GM12878 (cell line): Measurements from ENCODE around the gene PUS7L. TPM values are rescaled to one million over a fixed set of nuclear protein-coding genes. Genes with fewer than 3 reads are reported as not detected.
"Not testable (repeated sequence)": the region's sequence is repeated elsewhere in the genome, so short reads cannot be mapped to it uniquely, and the experiment has no call there.

ENCODE experiments used
- ATAC-seq: fragments of 200-7000 bp; cut with Tn5 transposase; 3 replicates; pipeline ENCODE4 v1.9.1; 2020; ENCODE audit warnings: mild to moderate bottlenecking, moderate library complexity
- BruUV-seq: library from RNA; stranded (reverse); fragments of 400-500 nt; replicated peaks from 2 replicates; lab custom pipeline; 2021; lab: Mats Ljungman, UMichigan
- CTCF ChIA-PET: fragments of 300-600 bp; sonication (Branson Sonifier 250); formaldehyde crosslinking; extraction: SDS; loops from one replicate; lab custom pipeline; 2021; ENCODE audit warnings: inconsistent platforms; lab: Yijun Ruan, JAX
- POLR2A ChIA-PET: fragments of 350-600 bp; formaldehyde crosslinking; extraction: SDS; loops from one replicate; lab custom pipeline; 2021; ENCODE audit warnings: inconsistent platforms; lab: Charles Lee
- RAD21 ChIA-PET: fragments of 300-600 bp; sonication (Branson Sonifier 250); formaldehyde crosslinking; loops from one replicate; lab custom pipeline; 2023; ENCODE audit warnings: antibody characterized with exemption; ENCODE audit not compliant: unreplicated experiment; lab: Charles Lee
- SMC1A ChIA-PET: fragments of 300-600 bp; sonication (Branson Sonifier 250); formaldehyde crosslinking; loops from one replicate; lab custom pipeline; 2023; ENCODE audit not compliant: unreplicated experiment, uncharacterized antibody; lab: Charles Lee
- DNase-seq: peaks from one replicate; pipeline ENCODE4 v3.0.0-alpha.2; 2011; ENCODE audit warnings: low read depth, low spot score
- FAIRE-seq: peaks from 3 replicates; lab custom pipeline; 2011; peaks lifted over from hg19 to GRCh38; lab: Jason Lieb, UNC
- H2AFZ ChIP-seq: 2 replicates; pipeline ENCODE4 v1.6.0; 2011; ENCODE audit warnings: low read depth, low read length, control low read depth; ENCODE audit not compliant: control insufficient read depth
- H3K27ac ChIP-seq: 2 replicates; pipeline ENCODE4 v1.5.1; 2011; ENCODE audit warnings: control low read depth; ENCODE audit not compliant: control insufficient read depth, insufficient read depth
- H3K27me3 ChIP-seq, 2 experiments: replicated peaks in 1 of 2; 2 replicates each; pipeline versions ENCODE4 v1.6.0 to v1.6.1; 2011; ENCODE audit warnings: low read length in 1 of 2; ENCODE audit not compliant: control insufficient read depth in 2 of 2, insufficient read depth in 2 of 2
- H3K36me3 ChIP-seq, 2 experiments: 2 replicates each; pipeline ENCODE4 v1.5.1; 2011; ENCODE audit warnings: low read length in 1 of 2; ENCODE audit not compliant: control insufficient read depth in 2 of 2, insufficient read depth in 2 of 2
- H3K4me1 ChIP-seq: 2 replicates; pipeline ENCODE4 v1.6.1; 2011; ENCODE audit warnings: mild to moderate bottlenecking, low read length, moderate library complexity, mixed read lengths; ENCODE audit not compliant: control insufficient read depth, insufficient read depth
- H3K4me2 ChIP-seq: 2 replicates; pipeline ENCODE4 v1.6.0; 2011; ENCODE audit warnings: control low read depth; ENCODE audit not compliant: control insufficient read depth, insufficient read depth
- H3K4me3 ChIP-seq: fragments of 200-600 bp; sonication (generic); 2 replicates; pipeline ENCODE4 v1.5.1; 2016
- H3K79me2 ChIP-seq: 2 replicates; pipeline ENCODE4 v1.6.0; 2011; ENCODE audit warnings: low read length; ENCODE audit not compliant: control insufficient read depth, insufficient read depth
- H3K9ac ChIP-seq: 2 replicates; pipeline ENCODE4 v1.8.0; 2011; ENCODE audit warnings: low read length, control low read depth, mixed read lengths; ENCODE audit not compliant: control insufficient read depth, insufficient read depth
- H3K9me3 ChIP-seq: replicated peaks from 3 replicates; pipeline ENCODE4 v1.5.1; 2011; ENCODE audit warnings: mild to moderate bottlenecking, low read length; ENCODE audit not compliant: control insufficient read depth, insufficient read depth
- H4K20me1 ChIP-seq: 2 replicates; pipeline ENCODE4 v1.6.0; 2011; ENCODE audit not compliant: control insufficient read depth, insufficient read depth
- ATF7 ChIP-seq: fragments of 450-650 bp; IDR thresholded peaks from 2 replicates; pipeline ENCODE4 v1.6.1; 2016; ENCODE audit warnings: low read depth, mild to moderate bottlenecking
- MTA3 ChIP-seq: IDR thresholded peaks from 2 replicates; pipeline ENCODE4 v1.6.1; 2012; ENCODE audit warnings: low read length, inconsistent platforms, borderline replicate concordance
- NR2C1 ChIP-seq: fragments of 450-650 bp; IDR thresholded peaks from 2 replicates; pipeline ENCODE4 v1.6.1; 2017; ENCODE audit warnings: antibody characterized with exemption, mild to moderate bottlenecking, moderate library complexity
- ZBTB40 ChIP-seq: fragments of 450-650 bp; IDR thresholded peaks from 2 replicates; pipeline ENCODE4 v1.6.1; 2016; ENCODE audit warnings: mild to moderate bottlenecking, moderate library complexity, borderline replicate concordance
- whole genome bisulfite sequencing: methylation state at CpG from one replicate; pipeline ENCODE4 v1.1.6; 2016; ENCODE audit warnings: low lambda C conversion rate; ENCODE audit not compliant: insufficient replicate concordance, insufficient coverage; ENCODE audit errors: missing lambda C conversion rate; 5-methylcytosine and 5-hydroxymethylcytosine counted together
- in situ Hi-C: fragments of 300-500 bp; cut with MboI; formaldehyde crosslinking; loops from 9 replicates; pipeline ENCODE4 v1.14.3; 2018; ENCODE audit warnings: mixed read lengths
- intact Hi-C: fragments of 100-400 bp; cut with micrococcal nuclease; formaldehyde crosslinking; loops from one replicate; pipeline ENCODE4 v1.14.2; 2022; ENCODE audit not compliant: unreplicated experiment
- polyA plus RNA-seq, 11 experiments: library from polyadenylated mRNA; depleted of rRNA in 4 of 11; unstranded in 6 of 11; stranded (reverse) in 5 of 11; fragments of >200 nt; fragmentation: Nextera tagmentation in 4 of 11; fragmentation: Illumina TruSeq in 1 of 11; extraction: Ambion mirVana in 4 of 11; extraction: Trizol in 1 of 11; gene quantifications; 1 replicate in 1 of 11; 2 replicates in 10 of 11; pipeline versions ENCODE4 v1.2.1 to v1.2.3, GENCODE V29; 2011 to 2016; ENCODE audit warnings: inconsistent platforms in 2 of 11, missing spikeins in 2 of 11, low read depth in 1 of 11
- total RNA-seq, 4 experiments: library from RNA; depleted of rRNA in 3 of 4; stranded (reverse); fragments of >200 nt in 3 of 4; fragmentation: Illumina TruSeq in 1 of 4; extraction: Trizol in 1 of 4; gene quantifications; 2 replicates each; pipeline versions ENCODE4 v1.2.1 to v1.2.3, GENCODE V29; 2013 to 2021

Gene PUS7L
- total and polyA plus RNA-seq, 10 of the 15 experiments (the other 5 are each of a cell fraction or from before 2014, with no cell fraction given) = 7.2 to 42.1 (median 19.6) TPM

DNA sequence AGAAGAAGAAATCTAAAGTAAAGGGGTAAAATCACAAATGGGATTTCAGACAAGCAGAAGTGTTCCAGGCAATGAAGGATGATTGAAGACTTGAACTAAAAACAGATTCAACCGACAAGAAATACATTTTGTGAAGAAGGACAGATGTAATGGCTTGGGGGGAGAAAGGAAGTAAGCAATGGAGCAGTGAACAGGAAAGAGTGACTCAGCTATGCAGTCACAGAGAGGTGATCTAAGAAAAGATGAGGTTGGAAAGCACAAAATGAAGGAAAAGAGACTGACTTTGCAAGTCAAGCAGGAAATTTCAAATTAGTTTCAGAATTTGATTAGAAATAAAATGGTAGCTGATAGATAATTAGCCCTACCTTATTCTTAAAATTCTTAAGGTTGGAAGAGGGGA lies 66.5 kb downstream of the PUS7L start:
- CTCF ChIA-PET = no interaction called here
- Histone ChIP-seq H4K20me1 (no peaks in the 10 kb centered on the region), H3K4me1 (no peaks in the 10 kb centered on the region), H3K27ac (no peak overlapping the region), H3K9me3 (no peaks in the 10 kb centered on the region), H3K4me2 (no peak overlapping the region), H3K4me3 (no peak overlapping the region), H3K36me3 (no peaks in the 10 kb centered on the region), H3K27me3 (no peaks in the 10 kb centered on the region), H2AFZ (no peak overlapping the region), H3K79me2 (no peaks in the 10 kb centered on the region), H3K9ac (no peak overlapping the region)
- 0% methylated on average over 1 of the region's 1 CpG for whole genome bisulfite sequencing
- FAIRE-seq (no peak), DNase-seq (no peak), ATAC-seq (no peak)
- RAD21 ChIA-PET = no interaction called here
- TF ChIP-seq MTA3 (no peak), NR2C1 (no peak), ZBTB40 (no peak), ATF7 (no peak)
- SMC1A ChIA-PET = no interaction called here
- in situ Hi-C loops = no loop called here
- POLR2A ChIA-PET = no interaction called here
- no TSS peak for BruUV-seq
- intact Hi-C loops = no loop called here

- H2AFZ ChIP-seq, ATAC-seq, H4K20me1 ChIP-seq, CTCF ChIA-PET, BruUV-seq, H3K4me1 ChIP-seq, intact Hi-C loops, DNase-seq, H3K9me3 ChIP-seq, H3K4me3 ChIP-seq, in situ Hi-C loops, H3K4me2 ChIP-seq, FAIRE-seq, H3K9ac ChIP-seq, H3K36me3 ChIP-seq, H3K27ac ChIP-seq, RAD21 ChIA-PET, H3K27me3 ChIP-seq, H3K79me2 ChIP-seq, POLR2A ChIA-PET, SMC1A ChIA-PET: not testable (repeated sequence)
- 83% methylated on average over 6 of the region's 30 CpGs for WGBS
Measured at GRCh38 chr12:43685491-43685890, 73.1 kb downstream of the PUS7L start.
